Stimulated activated CD8-positive, alpha-beta memory T cell treated with anti-CD3 and anti-CD28 coated beads, Interleukin-15, amount 100 ng/mL, for 4 hours (primary cell): ENCODE data around the gene GSN.

Experiments
- DNase-seq, 2 donors: peaks; one replicate each; pipeline ENCODE4 v3.0.0-alpha.2; 2020; ENCODE audit warnings: low read depth in 2 of 2

Gene GSN

DNA sequence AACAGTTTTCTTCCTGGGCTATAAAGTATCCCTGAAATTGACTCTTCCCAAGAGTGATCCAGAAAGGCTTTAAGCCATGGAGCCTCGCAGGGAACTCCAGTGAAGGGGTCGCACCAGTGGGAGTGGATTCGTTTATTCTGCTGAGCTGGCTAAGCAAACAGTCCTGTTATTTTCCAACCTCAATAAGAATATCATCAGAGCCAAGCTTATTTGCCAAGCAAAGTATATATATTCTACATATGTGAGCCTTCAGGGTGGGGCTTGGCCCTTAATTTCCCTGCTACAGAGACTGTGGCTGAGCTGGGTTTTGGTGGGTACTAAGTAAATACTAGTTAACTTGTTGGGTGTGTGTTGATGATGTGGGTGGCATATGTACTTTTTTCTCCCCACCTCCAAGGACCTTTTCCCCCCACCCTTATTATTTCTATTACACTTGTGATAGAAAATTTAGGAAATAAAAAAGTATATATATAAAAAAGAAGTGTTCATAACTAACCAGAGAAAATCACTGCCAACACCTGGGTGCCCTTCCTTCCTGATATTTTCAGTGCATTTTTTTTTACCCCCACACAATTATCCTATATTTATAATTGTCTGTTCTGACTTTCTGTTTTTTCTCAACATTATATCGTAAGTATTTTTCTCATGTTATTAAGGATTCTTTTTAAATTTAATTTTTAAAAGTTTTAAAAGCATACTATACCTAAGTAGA, 5.3 kb downstream of the GSN start:
- DNase-seq = no peak

DNA sequence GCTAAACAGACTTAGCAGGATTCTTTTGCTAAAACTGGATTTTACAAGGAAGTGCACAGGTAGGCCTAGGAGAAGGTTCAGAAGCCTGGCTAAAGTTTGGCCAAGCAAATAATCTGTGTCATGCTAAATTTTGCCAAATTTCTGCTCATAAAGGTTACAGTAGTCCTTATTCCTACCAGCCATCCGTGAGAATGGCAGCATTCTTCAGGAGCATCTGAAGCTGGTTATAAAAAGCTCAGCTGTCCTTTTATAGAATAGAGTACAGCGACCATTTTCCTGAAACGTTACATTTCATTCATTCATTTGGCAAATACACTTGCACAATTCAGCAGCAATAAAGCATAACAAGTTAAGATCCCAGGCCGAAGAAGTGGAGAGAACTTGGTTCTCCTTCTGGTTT, 6.9 kb downstream of the GSN start:
- DNase-seq = no peak

DNA sequence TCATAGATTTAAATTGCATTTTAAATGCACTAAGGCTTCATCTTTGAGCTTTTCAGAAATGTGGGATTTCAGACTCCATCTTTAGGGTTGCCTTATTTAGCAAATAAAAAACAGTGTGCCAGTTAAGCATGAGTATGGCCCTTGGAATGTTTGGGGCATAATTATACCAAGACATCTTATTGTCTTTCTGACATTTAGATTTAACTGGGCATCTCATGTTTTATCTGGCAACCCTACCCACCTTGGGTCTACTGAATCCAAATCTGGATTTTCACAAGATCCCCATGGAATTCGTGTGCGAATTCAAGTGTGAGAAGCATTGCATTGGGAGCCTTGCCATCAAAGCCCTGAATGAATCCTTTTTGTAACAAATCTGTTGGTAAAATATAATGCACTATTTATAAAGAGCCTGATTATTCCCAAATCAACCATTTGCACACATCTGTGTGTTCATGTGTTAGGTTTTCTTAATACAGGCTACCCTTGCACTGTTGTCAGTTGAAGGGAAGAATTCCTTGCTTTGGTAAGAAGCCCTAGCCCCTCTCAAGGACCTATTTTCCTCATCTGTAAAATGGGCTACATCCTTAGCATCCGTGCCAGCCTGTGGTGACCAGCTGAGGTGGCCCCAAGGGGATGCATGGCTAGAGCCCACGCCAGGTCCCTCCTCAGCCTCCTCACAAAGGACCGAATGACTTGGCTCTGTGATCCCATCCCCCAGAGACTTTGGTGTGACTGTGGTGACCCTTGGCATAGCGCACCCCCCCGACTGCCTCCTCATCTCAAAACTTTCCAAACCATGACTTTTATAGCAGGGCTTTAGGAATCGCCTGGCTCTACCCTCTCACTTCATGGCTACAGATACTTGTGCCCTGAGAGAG, 8.1 kb downstream of the GSN start:
- no peak for DNase-seq

DNA sequence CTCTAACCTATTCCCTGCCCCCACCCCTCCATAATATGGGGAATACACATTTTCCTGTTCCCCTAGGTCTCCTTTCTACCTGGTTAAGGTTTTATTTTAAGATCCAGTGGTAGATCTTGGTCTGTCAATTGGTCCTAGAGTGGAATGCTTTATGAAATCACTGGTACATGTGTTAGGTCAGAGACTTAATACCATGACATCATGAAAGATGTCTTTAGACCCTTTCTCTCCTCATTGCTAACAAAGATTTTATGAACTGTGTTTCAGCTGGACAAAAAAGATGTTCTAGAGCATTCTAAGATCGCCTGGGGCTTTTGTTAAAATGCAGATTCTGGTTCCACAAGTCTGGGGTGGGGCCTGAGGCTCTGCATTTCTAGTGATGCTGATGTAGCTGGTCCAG, 9.1 kb downstream of the GSN start:
- no peak for DNase-seq

DNA sequence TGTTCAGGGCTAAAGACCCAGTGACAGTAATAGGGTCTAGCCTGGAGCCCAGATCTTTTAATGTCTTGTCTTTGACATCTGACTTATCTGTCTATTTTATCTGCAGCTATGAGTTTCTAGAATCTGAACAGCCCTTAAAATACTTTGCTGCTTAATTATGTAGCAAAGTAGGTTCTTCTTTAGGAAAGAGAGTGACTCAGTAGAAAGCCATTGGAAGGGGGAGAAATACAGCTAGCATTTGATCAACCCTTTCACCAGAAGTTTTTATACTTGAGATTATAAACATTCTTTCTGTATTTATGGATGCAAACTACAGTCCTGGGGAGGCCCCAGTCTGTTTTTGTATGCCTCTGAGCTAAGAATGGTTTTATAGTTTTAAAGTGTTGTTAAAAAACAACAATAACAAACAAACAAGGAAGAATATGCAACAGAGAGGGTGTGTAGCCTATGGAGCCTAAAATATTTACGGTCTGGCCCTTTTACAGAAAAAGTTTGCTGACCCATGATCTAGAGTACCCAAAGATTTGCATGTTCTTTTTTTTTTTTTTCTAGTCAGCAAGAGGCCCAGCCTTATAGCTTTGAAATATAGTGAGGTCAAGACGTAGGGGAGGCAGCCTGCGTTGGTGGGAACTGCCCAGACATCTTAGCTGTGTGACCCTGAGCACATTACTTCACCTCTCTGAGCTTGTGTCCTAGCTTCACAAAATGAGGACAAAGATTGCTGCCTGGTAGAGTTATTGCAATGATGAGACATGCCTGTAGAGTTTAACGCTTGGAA, 9.7 kb downstream of the GSN start:
- DNase-seq = no peak

DNA sequence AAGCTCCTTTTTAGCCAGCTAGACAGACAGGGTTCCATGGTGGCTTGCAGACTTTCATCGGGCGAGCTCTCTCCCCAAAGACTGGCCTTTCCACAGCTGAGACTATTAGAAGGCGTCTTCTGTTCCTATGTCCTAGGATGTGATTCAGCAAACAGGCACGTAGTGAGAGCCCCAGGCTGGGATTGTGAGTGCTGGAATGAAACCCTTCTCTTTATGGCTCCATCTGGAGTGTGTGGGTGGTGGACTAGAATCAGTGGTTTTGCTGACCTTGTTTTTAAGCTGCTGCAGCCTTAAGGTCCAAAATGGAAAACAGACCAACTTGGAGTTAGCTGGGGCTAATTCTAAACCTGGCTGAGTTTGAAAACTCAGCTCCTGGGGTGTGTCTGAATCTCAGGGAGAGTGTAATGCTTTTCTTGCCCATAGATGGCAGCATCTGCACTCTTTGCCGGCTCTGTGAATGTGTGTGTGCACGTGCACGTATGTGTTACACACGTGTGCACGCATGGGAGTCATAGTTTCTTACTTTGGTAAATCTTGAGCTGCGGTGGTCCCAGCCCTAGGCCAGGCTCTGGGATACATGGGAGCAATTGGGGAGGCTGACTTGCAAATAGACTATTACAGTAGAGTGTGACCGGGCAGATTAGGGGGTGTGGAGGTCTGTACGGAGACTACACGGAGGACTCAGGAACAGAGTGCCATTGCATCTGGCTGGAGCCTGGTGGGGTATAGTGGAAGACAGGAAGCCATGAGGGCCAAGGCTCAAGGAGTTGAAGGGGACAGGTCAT, 10.7 kb downstream of the GSN start:
- no peak for DNase-seq

DNA sequence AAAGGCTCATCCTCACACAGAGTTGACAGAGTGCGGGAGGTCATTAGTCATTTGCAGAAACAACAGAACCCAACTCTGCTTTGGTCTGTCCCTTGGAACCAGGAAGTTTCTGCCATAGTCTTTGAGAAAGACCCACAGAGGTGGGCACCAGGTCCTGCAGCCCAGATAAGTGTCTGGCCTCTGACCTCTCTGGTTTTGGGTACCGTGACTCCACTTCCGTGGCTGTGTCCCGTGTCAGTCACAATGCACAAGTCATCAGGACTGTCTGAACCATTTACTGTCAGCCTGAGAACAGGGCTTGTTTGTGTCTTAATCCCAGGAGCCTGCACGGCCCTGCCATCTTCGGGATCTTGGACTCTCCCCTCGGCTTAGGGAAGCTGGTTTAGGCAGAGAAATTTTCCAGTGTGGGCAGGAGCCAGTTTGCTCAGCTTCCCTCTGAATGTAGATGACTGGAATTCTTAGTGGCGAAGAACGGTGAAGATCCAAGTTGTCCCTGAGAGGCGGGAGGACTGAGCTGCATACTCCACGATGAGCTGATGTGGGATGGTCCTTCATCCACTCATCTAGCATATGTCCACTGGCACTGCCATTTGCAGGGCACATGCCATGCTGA, 11.9 kb downstream of the GSN start:
- DNase-seq = no peak

DNA sequence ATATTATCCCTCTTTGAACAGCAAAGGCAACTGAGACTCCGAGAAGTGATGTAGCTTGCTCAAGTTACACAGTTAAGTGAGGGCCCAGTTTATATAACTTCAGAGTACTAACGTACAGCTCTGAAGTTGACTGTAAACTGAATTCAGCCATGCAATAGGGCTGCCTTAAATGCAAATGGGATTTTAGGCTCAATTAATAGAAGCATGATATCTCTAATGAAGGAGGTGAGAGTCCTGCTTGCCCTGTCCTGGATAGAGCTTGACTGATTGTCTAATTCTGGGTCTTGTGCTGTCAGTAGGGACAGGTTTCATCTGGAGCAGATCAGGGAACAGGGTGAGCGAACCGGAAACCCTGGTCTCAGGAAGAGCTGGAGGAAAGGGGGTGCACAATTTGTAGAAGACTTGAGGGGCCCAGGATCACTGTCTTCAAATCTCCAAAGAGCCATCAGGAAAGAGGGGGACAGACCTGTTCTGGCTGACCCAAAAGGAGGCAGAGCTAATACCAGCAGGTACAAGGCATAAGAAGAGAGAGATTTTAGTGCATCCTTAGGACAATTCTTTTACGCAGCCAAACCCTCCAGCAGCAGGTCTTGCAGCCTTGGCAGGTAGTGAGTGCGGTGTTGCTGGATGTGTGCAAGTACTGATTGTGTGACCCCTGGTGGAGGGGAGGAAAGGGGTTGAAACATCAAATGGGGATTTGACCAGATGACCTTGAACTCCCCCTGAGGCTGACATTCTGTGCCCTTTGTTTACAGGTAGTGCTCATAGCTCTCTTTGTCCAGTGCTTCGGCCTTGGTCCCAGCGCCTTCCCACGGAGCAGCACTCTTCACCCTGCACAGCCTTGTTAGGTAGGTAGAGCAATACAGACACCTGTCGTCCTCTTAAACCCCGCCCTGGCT, 13.0 kb downstream of the GSN start:
- no peak for DNase-seq

DNA sequence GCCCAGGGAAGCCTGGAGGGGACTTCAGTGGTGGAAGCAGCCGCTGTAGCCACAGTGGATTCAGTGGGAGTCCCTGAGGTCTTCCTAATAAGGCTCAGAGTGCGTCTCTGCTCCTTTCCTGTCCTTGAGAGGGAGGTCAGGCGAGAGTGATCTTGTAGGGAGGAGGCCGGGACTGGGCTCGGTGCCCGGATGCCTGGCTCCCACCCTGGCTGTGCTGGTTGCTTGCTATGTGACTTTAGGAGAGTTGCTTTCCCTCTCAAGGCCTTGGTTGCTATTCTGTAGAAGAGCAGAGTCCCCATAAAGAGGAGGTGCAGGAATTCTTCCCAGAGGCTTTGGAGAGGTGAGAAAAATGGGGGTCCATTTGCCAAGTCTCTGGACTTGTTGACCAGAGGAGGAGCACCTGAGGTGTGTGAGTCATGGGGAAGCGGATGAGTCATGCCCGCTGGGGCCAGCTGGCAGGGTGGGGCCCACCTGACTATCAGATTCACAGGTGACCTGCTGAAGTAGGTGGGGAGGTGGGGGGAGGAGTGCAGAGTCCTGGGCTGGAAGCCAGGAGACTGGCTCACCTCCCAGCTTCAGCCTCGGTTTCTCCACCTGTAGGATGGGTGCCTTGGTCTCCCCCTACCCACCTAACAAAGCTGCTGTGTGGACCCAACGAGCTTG, 13.8 kb downstream of the GSN start:
- no peak for DNase-seq

DNA sequence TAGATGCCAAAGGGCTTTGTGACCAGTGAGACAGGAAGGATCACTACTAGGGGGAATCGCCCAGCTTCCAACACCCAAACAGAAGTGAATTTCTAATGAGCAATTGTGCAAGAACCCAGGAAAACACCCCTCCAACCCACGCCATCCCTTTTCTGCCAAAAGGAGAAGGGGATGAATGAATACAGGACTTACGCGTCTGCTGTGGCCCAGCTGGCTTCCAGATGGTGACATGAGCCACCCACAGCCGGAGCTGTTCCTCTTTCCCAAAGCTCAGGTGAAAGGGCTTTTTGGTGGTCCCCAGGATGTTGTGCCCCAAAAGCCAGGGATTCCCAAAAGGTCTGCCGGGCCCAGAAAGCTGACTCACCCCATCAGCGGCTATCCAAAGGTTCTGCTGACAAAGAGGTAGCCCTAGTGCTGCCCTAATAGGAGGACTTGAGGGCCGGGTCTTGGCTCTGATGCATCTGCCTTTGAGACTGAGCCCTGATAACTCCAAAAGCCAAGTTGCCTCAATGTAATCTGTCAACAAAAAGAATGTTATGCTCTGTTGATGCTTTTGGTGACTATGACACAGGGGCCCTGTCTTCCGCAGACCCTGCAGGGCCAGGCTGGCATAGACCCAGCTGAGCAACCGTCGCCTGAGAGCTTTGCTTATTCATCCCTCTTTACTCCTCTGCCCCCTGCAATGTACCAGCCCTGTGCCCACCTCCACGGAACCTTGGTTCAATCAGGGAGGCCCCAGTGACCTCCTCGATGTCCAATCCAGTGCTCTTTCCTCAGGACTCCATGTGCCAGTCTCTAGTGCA, 14.5 kb downstream of the GSN start:
- DNase-seq = no peak

DNA sequence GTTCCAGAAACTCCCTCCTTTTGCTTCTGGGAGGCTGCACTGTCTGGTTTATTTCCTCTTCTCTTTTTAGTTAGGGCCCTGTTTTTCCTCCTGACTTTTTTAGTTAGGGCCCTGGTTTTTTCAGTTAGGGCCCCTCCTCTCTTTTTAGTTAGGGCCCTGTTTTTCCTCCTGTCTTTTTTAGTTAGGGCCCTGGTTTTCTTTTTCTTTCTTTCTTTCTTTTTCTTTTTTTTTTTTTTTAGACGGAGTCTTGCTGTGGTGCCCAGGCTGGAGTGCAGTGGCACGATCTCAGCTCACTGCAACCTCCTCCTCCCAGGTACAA, 15.1 kb downstream of the GSN start:
- DNase-seq = no peak

DNA sequence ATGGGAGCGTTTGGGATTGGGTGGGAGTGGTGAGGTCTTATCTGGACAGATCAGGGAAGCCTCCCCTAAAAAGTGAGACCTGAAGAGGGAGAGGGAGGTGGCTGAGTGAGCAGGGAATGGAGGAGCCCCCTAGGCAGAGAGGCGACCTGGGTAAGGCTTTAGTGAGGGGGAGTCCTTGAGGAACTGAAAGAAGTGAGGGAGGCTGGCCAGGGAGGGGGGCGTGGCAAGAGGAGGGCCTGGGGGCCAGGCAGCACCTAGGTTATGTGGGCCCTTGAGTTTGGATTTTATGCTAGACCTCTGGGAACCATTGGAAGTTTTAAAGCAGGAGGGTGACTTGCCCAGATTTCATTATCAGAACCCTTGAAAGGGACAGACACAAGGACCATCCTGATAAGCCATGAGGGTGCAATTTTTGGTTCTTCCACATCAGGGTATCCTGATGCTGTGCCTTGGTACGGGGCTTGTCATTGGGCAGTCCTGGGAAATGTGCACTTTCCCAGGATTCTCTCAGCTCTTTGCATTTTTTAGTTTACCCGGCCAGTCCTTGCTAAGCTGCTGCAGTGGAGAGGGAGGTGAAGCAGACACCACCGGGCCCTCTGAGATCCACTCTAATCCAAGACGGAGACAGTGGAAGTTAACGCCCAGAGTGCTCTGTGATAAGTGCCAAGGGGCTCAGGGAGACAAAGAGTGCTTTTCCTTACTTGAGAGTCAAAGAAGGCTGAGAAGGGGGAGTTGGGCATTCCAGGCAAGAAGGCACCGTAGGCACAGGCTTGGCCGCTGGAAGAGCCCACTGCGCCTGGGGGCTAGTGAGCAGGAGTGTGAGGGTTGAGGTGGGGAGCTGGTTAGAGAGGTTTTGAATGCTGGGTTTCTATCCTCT, 16.1 kb downstream of the GSN start:
- no peak for DNase-seq

DNA sequence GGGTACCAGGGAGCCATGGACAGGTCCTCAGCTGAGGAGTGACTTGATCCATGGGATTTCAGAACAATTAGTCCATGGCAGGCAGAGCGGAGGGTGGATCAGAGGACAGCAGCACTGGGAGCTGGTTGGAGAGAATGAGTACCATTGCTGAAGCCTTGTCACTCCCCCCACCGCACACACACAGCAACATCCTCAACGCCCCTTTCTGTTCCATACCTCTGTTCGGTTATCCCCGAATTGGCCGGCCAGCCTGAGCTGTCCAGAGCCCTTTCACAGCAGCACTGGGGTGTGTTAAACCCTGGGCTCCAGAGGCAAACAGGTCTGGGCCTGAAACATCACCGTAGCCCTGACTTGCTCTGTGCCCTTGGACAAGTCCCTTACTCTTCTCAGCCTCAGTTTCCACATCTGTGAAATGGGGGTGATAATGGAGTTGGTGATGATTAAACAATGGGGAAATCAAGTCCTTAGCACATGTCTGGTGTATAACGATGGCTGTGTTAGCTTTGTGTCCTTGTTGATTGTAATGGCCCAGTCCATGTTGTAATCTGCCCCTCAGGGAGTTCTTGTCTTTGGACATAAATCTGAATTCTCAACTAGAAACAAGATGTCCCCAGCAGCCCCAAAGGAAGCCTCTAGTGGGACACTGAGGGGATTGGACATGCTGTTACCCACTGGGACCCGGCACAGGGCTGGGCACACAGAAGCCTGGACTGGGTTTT, 16.9 kb downstream of the GSN start:
- DNase-seq = no peak

DNA sequence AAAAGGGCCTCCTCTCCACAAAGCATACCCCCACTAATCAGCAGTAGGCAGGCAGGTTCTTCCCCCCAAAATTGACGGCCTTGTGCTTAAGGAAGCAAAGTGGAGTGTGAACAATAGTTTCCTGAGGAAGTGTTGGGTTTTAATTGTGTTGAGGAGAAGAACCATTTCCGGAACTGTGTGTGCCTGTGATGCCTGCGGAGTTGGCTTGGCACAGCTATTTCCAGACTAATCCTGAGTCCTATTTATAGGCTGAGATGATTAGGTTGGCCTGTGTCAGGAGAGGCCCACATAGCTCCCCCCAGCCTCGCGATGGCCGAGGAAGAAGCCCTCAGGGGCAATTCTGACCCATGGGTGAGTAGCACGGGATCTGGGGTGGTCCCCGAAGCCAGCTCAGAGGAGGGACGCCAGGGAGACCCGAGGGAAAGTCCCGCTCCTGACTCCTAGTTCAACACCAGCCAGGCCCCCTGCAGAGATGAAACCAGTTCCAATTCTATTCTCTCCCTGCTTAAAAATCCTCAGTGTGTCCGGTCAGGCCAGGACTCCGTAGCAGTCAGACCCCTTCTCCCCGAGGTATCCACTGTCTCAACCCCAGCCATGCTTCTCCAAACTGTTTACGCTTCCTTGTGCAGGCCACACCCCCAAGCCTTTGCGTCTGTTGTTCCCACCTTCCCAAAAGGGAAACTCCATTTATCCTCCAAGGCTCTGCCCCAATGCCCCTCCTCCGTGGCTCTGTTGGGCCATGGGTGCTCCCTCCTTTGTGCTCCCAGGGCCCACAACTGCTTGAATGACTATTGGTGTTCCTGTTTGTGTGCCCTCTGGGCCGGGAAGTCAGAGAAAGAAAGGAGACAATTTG, 18.1 kb downstream of the GSN start:
- DNase-seq = no peak

DNA sequence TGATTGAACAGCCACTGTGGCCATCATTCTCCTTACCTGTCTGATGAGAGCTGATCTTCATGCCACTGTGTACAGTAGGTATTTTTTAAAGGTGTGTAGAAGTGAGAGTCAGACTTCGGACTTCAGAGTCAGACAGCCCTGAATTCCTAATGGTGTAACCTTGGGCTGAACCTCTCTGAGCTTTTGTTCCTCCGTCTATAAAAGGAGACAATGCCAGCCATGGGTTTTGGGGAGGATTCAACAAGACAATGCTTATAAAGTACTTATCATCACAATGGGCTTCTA, 18.7 kb downstream of the GSN start:
- no peak for DNase-seq

DNA sequence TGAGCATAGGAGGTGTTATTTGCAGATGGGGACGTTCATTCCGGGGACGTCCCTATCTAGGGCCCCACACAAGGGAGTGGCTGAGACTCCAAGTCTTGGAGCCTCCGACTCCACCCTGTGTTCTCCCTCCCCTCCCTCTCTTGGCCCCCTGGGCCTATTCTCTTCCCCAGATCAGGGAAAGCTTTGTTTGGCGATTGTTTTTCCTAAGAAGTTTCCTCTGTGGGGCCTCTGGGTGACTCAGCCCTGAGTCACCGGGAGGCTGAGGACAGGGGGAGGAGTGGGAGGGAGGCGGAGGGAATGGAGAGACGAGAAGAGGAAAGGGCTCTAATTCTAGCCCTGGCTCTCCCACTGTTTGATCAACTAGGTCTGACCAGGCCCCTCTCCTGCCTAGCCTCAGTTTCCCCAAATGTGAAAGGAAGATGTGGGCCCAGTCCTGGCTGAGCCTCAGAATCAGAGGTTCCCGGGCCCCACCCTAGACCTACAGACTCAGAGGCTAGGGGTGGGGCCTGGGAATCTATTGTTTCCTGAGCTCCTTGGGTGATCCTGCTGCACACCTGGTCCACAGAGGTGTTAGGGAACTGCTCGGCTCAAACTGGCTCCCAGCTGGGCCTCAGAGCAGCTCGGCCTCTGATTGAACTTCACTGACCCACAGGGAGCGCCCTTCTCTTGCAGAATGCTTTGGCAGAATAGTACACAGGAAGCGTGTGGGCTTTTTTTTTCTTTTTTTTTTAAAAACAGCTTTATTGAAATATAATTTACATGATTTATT, 19.2 kb downstream of the GSN start:
- no peak for DNase-seq
